Keratinocyte (primary cell): ENCODE data around the gene OR8B4.

Experiments
- CTCF ChIP-seq, 3 experiments: IDR thresholded peaks in 1 of 3; conservative IDR thresholded peaks in 1 of 3; optimal IDR thresholded peaks in 1 of 3; 2 replicates in 2 of 3; 3 replicates in 1 of 3; pipeline versions ENCODE3 to v1.5.1; 2011; ENCODE audit warnings: low read length in 3 of 3, mild to moderate bottlenecking in 3 of 3, moderate library complexity in 2 of 3, control low read depth in 1 of 3, inconsistent platforms in 1 of 3; ENCODE audit not compliant: insufficient read depth in 2 of 3; ENCODE audit errors: extremely low read depth in 1 of 3
- EZH2 ChIP-seq: IDR thresholded peaks from one replicate; pipeline ENCODE4 v1.6.1; 2012; ENCODE audit warnings: inconsistent platforms, mild to moderate bottlenecking, low read length, moderate library complexity

GRCh38 chr11:124467381-124467927 lies 42.8 kb upstream of the OR8B4 start:
- TF ChIP-seq CTCF (optimal IDR thresholded peaks at IDR 0.05 in 1 of 3, IDR thresholded peaks at IDR 0.05 in 1 of 3, conservative IDR thresholded peaks at IDR 0.05 in 1 of 3; ENCODE audit: extremely low read depth in 1 of 3, insufficient read depth in 2 of 3, low read length in 3 of 3) (no peak), EZH2 (no peak)
